GM18861 (cell line): ENCODE data around the gene EVL.

Source experiments
- ATAC-seq: cut with Tn5 transposase; IDR thresholded peaks from one replicate; pipeline ENCODE4 v1.9.1; 2021; ENCODE audit not compliant: unreplicated experiment

The EVL gene

DNA sequence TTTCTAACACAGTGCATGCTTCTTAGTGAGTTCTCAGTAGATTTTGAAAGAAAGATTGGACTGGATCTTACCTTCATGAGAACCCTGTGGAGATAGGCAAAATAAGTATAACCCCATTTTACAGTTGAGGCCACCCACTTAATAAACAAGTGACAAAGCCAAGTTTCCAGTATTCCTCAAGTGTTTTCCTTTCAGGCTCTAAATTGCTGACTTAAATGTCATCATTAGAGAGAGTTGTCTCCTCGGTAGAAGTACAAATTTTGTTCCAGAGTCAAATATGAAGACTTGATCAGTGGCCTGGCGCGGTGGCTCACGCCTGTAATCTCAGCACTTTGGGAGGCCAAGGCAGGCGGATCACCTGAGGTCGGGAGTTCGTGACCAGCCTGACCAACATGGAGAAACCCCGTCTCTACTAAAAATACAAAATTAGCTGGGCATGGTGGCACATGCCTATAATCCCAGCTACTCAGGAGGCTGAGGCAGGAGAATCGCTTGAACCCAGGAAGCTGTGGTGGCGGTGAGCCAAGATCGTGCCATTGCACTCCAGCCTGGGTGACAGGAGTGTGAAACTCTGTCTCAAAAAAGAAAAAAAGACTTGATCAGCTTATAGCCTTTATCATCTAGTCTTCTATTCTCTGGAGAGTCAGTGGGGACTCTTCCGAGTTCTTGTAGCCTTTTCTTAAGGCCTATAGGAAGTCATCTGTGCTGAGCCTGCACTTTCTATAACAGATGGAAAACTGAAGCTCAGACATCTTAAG lies 708 bp upstream of the EVL start:
- peak; percentile 4 for ATAC-seq

DNA sequence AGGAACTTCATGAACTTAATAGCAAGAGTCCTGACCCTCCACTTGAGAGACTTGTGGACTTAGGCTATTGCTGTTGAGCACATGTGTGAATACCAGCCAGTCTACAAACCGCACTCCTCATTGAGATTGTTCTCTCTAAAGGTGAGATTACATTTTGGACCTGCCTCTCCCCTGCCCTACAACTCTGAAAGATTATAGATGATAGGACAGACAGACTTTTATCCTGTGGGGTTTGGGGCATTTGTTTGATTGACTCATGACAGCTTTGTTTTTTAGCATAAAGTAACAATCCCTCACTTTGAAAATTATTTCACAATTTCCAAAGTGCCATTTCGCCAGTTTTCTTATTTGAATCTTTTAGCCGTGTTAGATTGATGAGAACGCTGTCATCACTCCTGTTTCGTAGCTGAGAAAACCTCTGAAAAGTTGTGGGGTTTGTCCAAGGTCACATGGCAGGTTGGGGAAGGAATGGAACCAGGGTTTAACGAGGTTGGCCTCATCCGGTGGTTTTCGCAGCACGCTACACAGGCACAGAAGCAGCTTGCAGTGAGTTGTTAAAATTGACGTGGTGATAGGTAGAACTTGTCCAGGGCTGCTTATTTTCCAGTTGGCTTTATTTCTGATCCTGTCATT lies 836 bp downstream of the EVL start:
- peak; percentile 28 for ATAC-seq

DNA sequence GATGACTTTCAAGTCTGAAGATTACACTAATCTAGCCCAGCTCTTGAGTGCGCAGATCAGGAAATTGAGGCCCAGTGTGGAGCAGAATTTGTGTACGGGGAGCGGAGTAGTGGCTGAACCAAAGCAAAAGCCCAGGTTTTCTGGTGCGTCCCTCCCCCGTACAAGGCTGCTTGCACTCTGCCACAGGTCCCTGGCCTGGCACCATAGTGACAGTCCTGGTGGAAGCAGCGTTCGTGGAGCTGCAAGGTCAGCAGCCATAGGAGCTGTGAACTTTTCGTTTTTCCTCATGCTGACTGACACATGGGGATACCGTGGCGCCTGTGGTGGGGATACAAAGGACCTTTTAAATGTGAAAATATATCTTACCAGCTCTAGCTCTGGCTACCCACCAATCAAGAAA lies 1.7 kb downstream of the EVL start:
- no peak for ATAC-seq

DNA sequence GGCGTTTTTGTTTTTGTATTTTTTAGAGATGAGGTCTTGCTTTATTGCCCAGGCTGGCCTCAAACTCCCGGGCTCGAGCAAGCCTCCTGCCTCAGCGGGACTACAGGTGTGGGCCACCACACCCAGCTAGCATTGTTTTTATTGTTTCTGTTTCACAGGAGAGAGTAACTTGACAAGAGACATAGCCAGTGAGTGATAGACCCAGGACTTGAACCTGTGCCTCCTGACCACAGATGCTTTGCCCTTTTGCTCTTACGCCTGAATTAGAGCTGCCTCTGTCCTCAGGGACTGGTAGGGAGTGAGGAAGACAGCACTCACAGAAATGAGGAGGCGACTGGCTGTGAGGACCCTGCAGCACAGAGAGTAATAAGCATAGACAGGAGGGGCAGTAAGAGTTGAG lies 2.3 kb downstream of the EVL start:
- no peak for ATAC-seq

DNA sequence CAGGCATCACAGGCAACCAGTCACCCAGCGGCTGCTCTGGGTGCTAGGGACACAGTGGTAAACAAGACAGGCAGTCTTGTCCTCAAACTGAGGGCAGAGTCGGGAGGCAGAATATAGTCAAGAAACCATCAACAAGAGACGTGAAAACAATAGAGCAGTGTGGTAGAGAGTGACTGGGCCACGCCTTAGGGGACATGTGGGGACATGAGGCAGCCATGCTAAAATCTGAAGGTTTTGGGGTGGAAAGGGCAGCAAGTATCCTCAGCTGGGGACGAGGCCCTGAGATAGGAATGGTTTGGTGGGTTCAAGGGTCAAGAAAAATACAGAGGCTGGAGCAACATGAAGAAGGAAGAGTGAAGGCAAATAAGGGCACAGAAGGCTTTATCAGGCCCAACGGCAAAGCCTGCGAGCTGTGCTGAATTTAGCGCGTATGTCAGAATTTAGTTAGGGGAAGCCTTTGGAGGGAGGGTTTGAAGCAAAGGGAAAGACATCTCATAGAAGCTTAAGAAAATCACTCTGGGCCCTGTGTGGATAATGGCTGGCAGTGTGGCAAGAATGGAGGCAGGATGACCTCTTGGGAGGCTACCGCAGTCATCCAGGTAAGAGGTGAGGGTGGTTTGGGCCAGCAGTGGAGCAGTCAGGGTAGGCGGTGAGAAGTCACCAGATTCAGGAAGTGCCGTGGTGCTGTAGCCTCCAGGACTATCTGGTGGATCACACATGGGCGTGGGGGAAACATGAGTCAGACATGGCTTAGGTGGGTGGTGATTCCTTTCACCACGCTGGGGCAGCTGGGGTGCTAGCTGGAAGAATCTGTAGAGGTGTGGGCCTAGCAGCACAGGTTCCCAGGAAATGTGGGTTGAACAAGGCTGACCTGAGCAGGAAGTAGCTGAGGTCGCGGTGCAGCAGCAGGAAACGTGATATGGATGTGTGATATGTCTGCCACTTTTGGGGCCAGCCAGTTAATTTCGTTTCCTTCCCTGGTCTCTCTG lies 3.0 kb downstream of the EVL start:
- ATAC-seq, result peak; percentile 20

DNA sequence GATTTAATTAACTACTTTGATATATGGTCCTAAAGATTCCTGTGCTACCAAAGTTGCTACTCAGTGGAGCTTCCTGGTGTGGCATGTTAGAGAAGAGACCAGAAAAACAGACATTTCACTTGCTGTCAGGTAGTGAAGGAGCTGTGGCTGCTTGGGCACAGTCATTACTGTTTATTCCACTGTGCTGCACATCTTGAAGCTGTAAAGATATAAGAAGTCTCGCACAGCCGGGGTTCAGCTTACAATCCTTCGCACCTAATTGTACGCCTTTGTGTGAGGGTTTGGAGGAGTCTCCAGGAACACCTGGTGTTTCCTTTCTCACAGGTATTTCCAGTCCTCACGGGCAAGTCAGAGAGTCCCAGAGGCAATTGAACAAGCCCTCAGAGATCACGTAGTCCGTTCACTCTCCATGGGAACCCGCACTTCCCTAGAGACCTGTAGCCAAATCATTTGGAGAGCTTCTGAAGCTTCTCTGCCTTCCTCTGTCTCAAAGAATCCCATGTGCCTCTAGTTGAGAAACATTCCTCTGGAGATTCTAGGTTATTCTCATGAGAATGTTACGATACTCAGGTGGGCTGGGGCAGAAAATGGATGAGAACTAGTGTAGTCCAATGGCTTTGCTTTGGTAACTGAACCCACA lies 4.1 kb downstream of the EVL start:
- ATAC-seq, result no peak

DNA sequence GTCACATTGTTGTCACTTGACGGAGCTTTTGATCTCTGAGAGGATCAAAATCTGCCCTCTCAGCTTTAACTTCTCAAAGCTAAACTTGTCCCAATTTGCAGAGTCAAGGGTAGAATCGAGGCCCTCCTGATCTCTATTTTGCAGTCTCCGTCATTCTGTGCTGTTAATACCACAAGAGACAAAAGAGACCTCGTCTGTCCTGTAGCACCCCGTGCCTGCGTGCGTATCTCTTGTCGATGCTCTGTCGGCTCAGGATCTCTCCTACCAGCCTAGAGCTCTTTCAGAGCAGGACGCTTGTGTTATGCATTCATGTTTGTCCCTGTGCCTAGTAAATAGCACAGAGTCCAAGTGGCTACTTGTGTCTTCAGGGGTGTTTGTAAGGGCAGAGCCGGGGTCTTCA lies 5.1 kb downstream of the EVL start:
- ATAC-seq, result no peak

DNA sequence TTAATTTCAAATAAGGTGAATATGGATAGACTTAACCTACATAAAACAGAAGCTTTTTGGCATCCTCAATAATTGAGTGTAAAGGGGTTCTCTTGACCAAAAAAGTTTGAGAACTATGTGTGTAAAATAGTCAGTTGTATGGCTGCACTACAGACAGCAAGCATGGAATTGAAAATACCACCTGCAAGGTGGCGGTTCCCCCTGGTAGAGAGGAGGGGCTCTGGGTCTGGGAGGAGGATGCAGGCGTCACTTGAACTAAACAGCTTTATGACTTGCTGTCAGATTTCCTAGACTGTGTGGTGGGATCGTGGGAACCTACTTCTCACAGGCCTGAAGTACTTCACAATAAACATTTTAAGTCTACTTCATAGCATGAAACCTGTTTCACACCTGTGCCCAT lies 6.3 kb downstream of the EVL start:
- no peak for ATAC-seq

DNA sequence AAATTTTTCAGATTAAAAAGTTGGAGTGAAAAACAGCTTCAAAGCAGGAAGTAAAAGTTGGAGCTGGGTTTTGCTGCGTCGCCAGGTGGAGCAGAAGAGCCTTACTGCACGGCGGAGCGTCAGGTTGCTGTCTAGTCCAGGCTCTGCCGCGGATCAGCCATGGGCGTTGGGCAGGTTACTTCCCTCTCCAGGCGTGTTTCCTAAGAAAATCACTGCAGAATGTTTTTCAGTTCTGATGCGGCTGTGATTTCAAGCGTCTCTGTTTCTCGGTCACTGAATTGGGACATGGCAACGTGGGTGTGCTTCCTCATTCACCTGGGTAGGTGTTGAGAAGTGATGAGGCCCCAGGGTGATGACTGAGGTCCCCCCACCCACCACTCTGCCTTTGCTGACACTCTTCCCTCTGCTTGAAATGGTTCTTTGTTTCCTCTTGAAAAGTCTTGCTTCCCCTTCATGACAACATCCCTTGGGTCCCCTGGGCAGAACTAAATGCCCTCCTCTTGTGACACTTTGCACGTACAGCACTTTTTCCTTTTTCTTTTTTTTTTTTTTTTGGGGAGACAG lies 7.6 kb downstream of the EVL start:
- no peak for ATAC-seq

DNA sequence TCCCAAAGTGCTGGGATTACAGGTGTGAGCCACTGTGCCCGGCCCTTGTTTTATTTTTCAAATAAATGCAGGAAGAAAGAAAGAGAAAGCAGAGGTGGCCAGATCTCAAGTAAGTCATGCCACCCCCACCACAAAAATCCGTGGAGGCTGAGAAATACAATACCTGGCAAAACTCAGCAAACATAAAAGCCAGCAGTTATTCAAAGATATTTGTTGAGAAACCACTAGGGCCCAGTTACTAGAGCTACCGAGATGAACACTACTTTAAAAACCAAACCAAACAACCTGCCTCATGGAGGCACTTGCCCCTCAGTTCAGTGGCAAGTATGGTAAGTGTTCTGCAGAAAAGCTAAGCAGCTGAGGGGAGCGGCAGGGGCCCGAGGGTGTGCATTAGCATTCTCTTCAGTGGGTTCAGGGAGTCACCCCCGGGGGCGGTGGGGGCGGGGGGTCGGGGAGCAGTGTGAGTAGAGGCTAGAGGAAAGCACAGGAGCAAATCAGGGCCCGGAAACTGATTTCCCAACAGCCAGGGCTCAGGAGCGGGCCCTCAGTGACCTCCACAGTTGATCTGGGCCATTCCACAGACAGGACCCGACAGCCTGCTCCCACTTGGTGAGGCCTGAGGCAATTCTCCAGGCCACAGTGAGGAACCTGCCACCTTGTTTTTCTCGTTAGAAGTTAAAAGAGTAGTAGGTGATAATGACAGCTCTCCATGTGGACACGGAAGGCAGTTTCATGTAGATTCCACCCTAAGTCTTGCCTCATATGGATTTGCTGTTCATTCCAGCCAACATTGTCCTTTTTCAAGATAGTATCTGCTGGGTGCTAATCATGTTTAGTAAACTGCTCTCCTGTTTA lies 8.6 kb downstream of the EVL start:
- no peak for ATAC-seq

DNA sequence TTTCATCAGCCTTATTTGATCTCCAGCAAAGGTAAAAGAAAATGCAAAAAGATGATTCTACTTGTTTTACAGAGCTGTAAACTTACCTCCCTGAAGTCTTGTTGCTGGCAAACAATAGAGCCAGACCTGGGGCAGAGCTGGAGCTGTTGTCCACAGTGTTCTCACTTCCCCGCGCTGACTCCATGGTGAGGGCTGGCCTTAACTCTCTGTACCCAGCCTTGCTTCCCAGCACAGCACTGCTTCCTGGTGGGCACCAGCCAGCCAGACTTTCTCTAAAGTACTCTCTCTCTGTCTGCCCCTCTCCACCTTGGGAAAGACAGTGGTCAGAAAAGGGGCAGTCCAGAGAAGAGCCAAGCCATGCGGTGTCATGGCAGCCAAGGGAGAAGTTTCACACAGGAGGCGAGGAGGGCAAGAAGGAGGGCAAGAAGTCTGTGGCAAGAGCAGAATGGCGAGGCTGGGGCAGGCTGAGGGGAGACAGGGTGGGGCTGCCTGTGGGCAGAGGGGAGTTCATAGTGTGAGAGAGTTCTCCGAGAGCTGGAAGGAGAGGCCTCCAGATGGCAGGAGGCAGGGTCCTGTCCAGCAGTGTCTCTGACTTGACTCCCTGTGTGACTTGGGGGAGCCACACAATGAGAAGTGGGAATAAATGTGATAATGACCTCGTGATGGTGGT lies 9.3 kb downstream of the EVL start:
- no peak for ATAC-seq

DNA sequence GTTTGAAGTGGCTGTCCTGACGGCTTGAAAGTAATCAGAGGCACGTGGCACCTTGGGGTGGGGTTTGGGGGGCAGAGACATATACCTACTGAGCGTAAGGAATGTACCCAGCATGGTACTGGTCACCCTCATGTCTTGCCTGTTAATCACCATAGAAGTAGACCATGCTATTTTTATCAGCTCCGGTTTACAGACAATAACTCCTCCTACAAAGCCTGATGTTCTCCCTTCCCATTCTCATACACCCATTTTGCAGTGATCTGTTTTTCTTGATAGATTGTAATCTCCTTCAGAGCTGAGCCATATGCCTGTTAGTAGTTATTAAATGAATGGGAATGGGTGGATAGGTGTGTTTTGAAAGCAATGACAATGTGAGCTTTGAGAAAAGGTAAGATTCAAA lies 10.5 kb downstream of the EVL start:
- ATAC-seq, result no peak

DNA sequence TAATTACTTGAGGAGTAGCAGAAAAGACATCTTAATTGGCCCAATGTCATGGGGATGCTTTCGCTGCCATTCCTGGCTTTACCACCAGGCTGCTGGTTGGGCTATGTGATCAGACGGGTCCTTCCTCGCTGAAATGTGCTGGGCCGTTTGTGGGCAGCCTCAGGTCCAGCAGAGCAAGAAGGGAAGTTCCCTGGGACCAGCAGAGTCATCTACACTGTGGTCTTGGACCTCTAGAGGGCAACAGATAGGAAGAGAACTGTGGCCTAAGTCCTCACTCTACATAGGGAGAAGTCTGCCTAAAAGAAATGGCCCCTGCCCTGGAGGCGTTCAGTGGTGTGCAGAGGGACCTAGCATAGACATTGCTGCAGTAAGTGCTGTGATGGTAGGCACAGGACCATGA lies 10.9 kb downstream of the EVL start:
- ATAC-seq, result no peak

DNA sequence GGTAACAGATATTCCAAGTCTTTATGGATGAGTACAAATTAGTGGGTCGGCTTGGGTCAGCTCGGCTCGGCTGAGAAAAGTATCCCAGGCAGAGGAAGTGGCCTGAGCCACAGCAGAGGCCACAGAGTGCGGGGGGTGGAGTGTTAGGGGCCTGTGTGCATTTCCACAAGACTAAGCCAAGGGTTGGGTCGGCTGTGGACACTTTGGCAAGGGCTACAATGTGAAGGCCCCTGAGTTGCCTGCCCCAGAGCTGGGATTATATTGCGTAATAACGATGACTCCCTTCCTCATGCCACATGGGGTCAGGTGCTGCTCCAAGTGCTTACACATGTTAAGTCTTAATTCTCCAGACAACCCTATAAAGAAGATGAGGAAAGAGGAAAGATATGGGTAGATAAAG lies 11.4 kb downstream of the EVL start:
- ATAC-seq, result no peak

DNA sequence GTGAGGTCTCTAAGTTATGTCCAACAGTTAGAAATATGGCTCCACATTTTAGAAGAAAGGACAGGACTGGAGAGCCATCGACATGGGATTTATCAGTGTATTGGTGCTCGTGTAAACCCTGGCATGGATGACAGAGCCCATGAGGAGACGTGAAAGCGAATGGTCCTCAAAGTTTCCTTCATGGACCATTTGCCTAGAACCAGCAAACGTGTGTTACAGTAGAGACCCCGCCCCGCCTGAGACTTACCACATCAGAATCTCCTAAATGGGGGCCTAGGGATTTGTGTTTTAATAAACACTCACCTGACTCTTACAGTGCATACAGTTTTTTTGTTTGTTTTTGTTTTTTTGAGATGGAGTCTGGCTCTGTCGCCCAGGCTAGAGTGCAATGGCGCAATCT lies 12.2 kb downstream of the EVL start:
- no peak for ATAC-seq

DNA sequence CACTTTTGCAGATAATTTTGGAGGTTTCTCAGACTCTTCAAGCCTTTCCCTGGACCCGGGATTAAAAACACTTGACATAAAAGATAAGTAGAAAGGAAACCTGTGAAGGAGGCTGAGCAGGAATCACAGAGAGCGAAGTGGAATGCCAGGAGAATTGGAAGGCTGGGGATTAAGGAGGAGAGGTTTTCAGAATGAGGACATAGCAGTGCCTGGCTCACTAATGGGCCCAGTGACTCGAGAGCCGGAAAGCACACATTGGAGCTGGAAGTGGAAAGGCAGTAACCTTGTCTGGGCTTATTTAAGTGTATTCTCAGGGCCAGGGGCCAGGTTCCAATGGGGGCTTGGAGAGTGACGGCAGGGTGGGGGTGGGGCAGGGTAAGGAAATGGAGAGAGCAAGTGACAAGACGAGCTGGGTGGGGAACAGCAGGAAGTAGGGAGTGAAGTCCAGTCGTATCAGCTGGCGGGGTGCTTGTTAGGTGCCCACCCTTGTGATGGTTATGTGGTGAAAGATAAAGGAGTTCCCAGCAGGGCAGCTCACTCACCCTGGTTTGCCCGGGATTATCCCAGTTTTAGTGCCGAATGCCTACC lies 13.1 kb downstream of the EVL start:
- no peak for ATAC-seq

DNA sequence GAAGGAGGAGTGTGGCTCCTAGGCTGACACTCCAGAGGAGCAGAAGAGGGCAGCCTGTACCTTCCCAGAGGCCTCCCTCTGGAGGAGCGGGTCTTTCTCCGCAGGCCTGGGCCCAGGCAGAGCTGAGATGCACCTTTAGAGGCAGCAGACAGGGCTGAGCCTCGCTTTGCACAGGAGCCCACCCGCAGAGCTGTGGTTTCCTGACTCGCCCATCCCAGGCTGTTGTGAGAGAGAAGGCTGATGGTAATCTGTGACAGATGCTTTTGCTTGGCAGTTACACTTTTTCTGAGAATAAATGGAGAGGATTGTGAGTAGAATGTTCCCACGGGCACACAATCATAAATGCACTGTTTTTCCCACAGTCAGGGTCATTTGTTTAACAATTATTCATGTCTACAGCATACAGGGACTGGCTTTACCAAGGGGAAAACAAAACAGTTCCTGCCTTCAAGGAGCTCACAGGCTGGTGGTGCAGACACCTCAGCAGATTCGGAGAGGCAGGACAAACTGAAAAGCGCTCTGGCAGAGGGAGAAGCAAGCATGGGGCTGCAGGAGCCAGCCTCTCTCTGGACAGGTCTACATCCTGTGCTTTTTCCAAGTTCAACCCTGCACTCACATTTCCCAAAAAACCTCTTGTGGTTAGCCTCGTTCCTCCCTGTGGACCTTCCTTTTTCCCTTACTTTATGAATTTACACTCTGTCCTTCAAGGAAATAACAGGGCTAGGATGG lies 13.9 kb downstream of the EVL start:
- ATAC-seq, result peak; percentile 70

DNA sequence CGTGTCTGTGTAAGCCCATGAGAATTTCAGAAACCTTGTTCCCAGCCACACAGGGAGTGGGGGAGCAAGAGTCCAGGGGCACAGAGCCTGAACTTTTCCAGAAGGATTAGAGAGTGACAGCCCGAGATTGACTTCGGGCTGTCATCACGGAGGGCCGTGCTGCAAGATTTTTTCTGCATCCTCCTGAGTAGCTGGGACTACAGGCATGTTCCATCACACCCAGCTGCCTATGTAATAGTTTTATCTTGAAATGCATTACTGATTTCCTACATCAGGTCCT lies 14.4 kb downstream of the EVL start:
- ATAC-seq, result no peak

DNA sequence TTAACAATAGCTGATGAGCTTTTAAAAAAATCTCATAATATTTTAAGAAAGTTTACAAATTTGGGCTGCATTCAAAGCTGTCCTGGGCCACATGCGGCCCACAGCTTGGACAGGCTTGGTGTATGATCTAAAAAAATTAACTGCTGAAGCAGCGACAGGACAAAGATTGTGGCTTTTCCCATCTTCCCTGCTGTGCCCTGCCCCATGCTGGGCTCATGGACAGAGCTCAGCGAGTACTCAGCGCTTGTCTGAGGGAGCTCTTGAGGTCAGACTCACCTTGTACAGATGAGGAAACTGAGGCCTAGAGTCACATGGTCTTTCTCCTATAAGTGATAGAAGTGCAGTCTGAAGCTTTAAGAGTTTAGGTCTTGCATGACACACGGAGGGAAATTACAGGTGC lies 15.0 kb downstream of the EVL start:
- ATAC-seq, result no peak
